H1 (cell line): ENCODE measurements around the gene APOL2. TPM values are rescaled to one million over a fixed set of nuclear protein-coding genes. Genes with fewer than 3 reads are reported as not detected.

Experiments used
- CTCF ChIA-PET: fragments of 300-600 bp; sonication (Branson Sonifier 250); formaldehyde crosslinking; loops from one replicate; lab custom pipeline; 2021; ENCODE audit not compliant: partially characterized antibody; lab: Charles Lee
- POLR2A ChIA-PET: fragments of 300-600 bp; sonication (Branson Sonifier 250); formaldehyde crosslinking; loops from one replicate; lab custom pipeline; 2021; ENCODE audit warnings: inconsistent platforms; ENCODE audit not compliant: partially characterized antibody; lab: Charles Lee
- DNase-seq, 2 experiments: peaks; one replicate each; pipeline versions ENCODE4 v3.0.0 to v3.0.0-alpha.2; 2010 to 2022; ENCODE audit warnings: low spot score in 2 of 2, low read depth in 1 of 2, mixed read lengths in 1 of 2
- FAIRE-seq: peaks from 2 replicates; lab custom pipeline; 2011; peaks lifted over from hg19 to GRCh38; lab: Jason Lieb, UNC
- H2AFZ ChIP-seq: 2 replicates; pipeline ENCODE4 v1.8.1; 2012; ENCODE audit warnings: low read length, inconsistent platforms
- H2AK5ac ChIP-seq: 2 replicates; pipeline ENCODE4 v1.6.1; 2013; ENCODE audit warnings: low read depth, low read length
- H2BK120ac ChIP-seq: replicated peaks from 2 replicates; pipeline ENCODE3; 2013; ENCODE audit warnings: low read depth, low read length, inconsistent platforms
- H2BK12ac ChIP-seq: 2 replicates; pipeline ENCODE4 v1.6.1; 2013; ENCODE audit warnings: low read depth, low read length
- H2BK15ac ChIP-seq: 2 replicates; pipeline ENCODE4 v1.6.1; 2013; ENCODE audit warnings: low read length
- H2BK20ac ChIP-seq: 2 replicates; pipeline ENCODE4 v1.6.1; 2013; ENCODE audit warnings: low read length
- H2BK5ac ChIP-seq: 2 replicates; pipeline ENCODE4 v1.6.1; 2013; ENCODE audit warnings: low read depth, low read length
- H3K14ac ChIP-seq: 2 replicates; pipeline ENCODE4 v1.6.1; 2013; ENCODE audit warnings: inconsistent platforms; ENCODE audit not compliant: insufficient read length
- H3K18ac ChIP-seq: 2 replicates; pipeline ENCODE4 v1.6.1; 2013; ENCODE audit warnings: low read length; ENCODE audit errors: extremely low read depth
- H3K23ac ChIP-seq: 2 replicates; pipeline ENCODE4 v1.6.1; 2013; ENCODE audit warnings: inconsistent platforms; ENCODE audit not compliant: insufficient read length
- H3K23me2 ChIP-seq: 2 replicates; pipeline ENCODE4 v1.6.1; 2013; ENCODE audit warnings: low read depth, low read length
- H3K27ac ChIP-seq: 2 replicates; pipeline ENCODE4 v1.6.1; 2011; ENCODE audit warnings: low read depth, low read length, inconsistent platforms
- H3K27me3 ChIP-seq, 4 experiments: replicated peaks in 1 of 4; 1 replicate in 1 of 4; 2 replicates in 3 of 4; pipeline versions ENCODE4 v1.6.1 to v1.8.1; 2011 to 2013; ENCODE audit warnings: low read length in 3 of 4, mild to moderate bottlenecking in 3 of 4, inconsistent platforms in 2 of 4, mixed read lengths in 2 of 4, moderate library complexity in 1 of 4; ENCODE audit not compliant: control insufficient read depth in 3 of 4, insufficient read depth in 3 of 4; ENCODE audit errors: extremely low read depth in 1 of 4
- H3K36me3 ChIP-seq, 4 experiments: 2 replicates each; pipeline versions ENCODE4 v1.6.1 to v1.8.1; 2011 to 2013; ENCODE audit warnings: mild to moderate bottlenecking in 4 of 4, low read length in 3 of 4, moderate library complexity in 2 of 4, control low read depth in 1 of 4, inconsistent platforms in 1 of 4; ENCODE audit not compliant: insufficient read depth in 4 of 4, control insufficient read depth in 2 of 4
- H3K4ac ChIP-seq: replicated peaks from 2 replicates; pipeline ENCODE3; 2013; ENCODE audit warnings: low read length, low read depth, mixed read lengths, inconsistent platforms; ENCODE audit not compliant: insufficient read length
- H3K4me1 ChIP-seq, 4 experiments: replicated peaks in 1 of 4; 1 replicate in 1 of 4; 2 replicates in 3 of 4; pipeline versions ENCODE4 v1.6.1 to v1.8.1; 2011 to 2013; ENCODE audit warnings: low read length in 3 of 4, inconsistent platforms in 2 of 4, mixed read lengths in 1 of 4; ENCODE audit not compliant: insufficient read depth in 4 of 4, control insufficient read depth in 3 of 4
- H3K4me2 ChIP-seq, 2 experiments: 2 replicates each; pipeline versions ENCODE4 v1.6.1 to v1.8.1; 2011 to 2013; ENCODE audit warnings: low read depth in 2 of 2, low read length in 2 of 2, control low read depth in 1 of 2, inconsistent platforms in 1 of 2, mild to moderate bottlenecking in 1 of 2; ENCODE audit not compliant: insufficient read depth in 1 of 2
- H3K4me3 ChIP-seq, 4 experiments: fragments of 200-600, 300-600 bp in 1 of 4; sonication (generic), shearing (Covaris generic), sonication (Bioruptor Twin) in 1 of 4; 2 replicates each; pipeline versions ENCODE4 v1.5.1 to v1.8.1; 2011 to 2016; ENCODE audit warnings: low read length in 4 of 4, low read depth in 3 of 4, control low read depth in 2 of 4, inconsistent platforms in 2 of 4, mild to moderate bottlenecking in 2 of 4, mixed read lengths in 1 of 4, moderate library complexity in 1 of 4; ENCODE audit not compliant: insufficient read depth in 2 of 4; ENCODE audit errors: extremely low read depth in 1 of 4
- H3K56ac ChIP-seq: replicated peaks from 2 replicates; pipeline ENCODE3; 2013; ENCODE audit warnings: low read depth, mild to moderate bottlenecking, mixed read lengths, low read length, inconsistent platforms; ENCODE audit not compliant: insufficient read length
- H3K79me1 ChIP-seq: 2 replicates; pipeline ENCODE4 v1.6.1; 2013; ENCODE audit warnings: low read depth, low read length, control low read depth
- H3K79me2 ChIP-seq, 2 experiments: 2 replicates each; pipeline versions ENCODE4 v1.6.1 to v1.8.1; 2012 to 2013; ENCODE audit warnings: low read length in 2 of 2, mild to moderate bottlenecking in 2 of 2, inconsistent platforms in 1 of 2; ENCODE audit not compliant: insufficient read depth in 2 of 2, control insufficient read depth in 1 of 2
- H3K9ac ChIP-seq, 4 experiments: replicated peaks in 1 of 4; 1 replicate in 1 of 4; 2 replicates in 3 of 4; pipeline versions ENCODE4 v1.6.1 to v1.8.1; 2011 to 2013; ENCODE audit warnings: low read depth in 3 of 4, low read length in 3 of 4, control low read depth in 2 of 4, mild to moderate bottlenecking in 2 of 4, moderate library complexity in 2 of 4, inconsistent platforms in 1 of 4; ENCODE audit errors: extremely low read depth in 1 of 4
- H3K9me3 ChIP-seq, 2 experiments: 2 replicates each; pipeline versions ENCODE4 v1.6.1 to v1.8.1; 2012 to 2013; ENCODE audit warnings: mild to moderate bottlenecking in 2 of 2, moderate library complexity in 2 of 2, control low read depth in 1 of 2, inconsistent platforms in 1 of 2, low read depth in 1 of 2, low read length in 1 of 2, mixed read lengths in 1 of 2; ENCODE audit not compliant: insufficient read depth in 2 of 2
- H4K20me1 ChIP-seq, 2 experiments: replicated peaks in 1 of 2; 2 replicates each; pipeline versions ENCODE3 to v1.8.1; 2011 to 2013; ENCODE audit warnings: inconsistent platforms in 2 of 2, low read length in 2 of 2, mild to moderate bottlenecking in 1 of 2; ENCODE audit not compliant: insufficient read depth in 2 of 2, control insufficient read depth in 1 of 2
- H4K5ac ChIP-seq: 2 replicates; pipeline ENCODE4 v1.6.1; 2013; ENCODE audit warnings: low read length, low read depth, mixed read lengths, inconsistent platforms; ENCODE audit not compliant: insufficient read length
- H4K8ac ChIP-seq: 2 replicates; pipeline ENCODE4 v1.8.0; 2013; ENCODE audit warnings: mild to moderate bottlenecking, moderate library complexity, low read length, inconsistent platforms; ENCODE audit not compliant: insufficient read depth; ENCODE audit errors: extremely low read depth
- H4K91ac ChIP-seq: replicated peaks from 2 replicates; pipeline ENCODE3; 2013; ENCODE audit warnings: low read length, mixed read lengths, inconsistent platforms; ENCODE audit not compliant: insufficient read length
- ATF2 ChIP-seq: IDR thresholded peaks from 2 replicates; pipeline ENCODE4 v1.6.1; 2012; ENCODE audit warnings: low read length, inconsistent platforms
- RBBP5 ChIP-seq: IDR thresholded peaks from 2 replicates; pipeline ENCODE4 v1.7.1; 2012; ENCODE audit warnings: low read depth, mild to moderate bottlenecking, inconsistent platforms, low read length, moderate library complexity, borderline replicate concordance
- SP1 ChIP-seq: IDR thresholded peaks from 2 replicates; pipeline ENCODE4 v1.6.1; 2011; ENCODE audit warnings: low read depth, low read length
- WGBS, 2 experiments: shearing (Covaris generic) in 1 of 2; methylation state at CpG; one replicate each; pipeline versions ENCODE4 v1.1.6 to v1.1.7; 2013 to 2015; ENCODE audit warnings: low lambda C conversion rate in 2 of 2, mixed read lengths in 2 of 2, inconsistent platforms in 1 of 2, low coverage in 1 of 2, missing lambda C conversion rate in 1 of 2; ENCODE audit not compliant: insufficient replicate concordance in 2 of 2, insufficient coverage in 1 of 2, insufficient read length in 1 of 2; ENCODE audit errors: extremely low coverage in 1 of 2, missing lambda C conversion rate in 1 of 2; 5-methylcytosine and 5-hydroxymethylcytosine counted together
- polyA plus RNA-seq, 7 experiments: library from polyadenylated mRNA; depleted of rRNA in 3 of 7; stranded (reverse) in 5 of 7; unstranded in 2 of 7; fragments of >200 nt in 5 of 7; fragments of 200-250 nt in 2 of 7; gene quantifications; 1 replicate in 5 of 7; 2 replicates in 1 of 7; 4 replicates in 1 of 7; pipeline versions ENCODE4 v1.2.1 to v1.2.3, GENCODE V29; 2011 to 2013; ENCODE audit warnings: missing spikeins in 2 of 7, mixed read lengths in 2 of 7
- total RNA-seq: library from RNA; stranded (reverse); fragmentation: NEBNext Ultra II Directional; extraction: Animal tissue kit (Norgen Biotek cat#: 25700); gene quantifications from 2 replicates; pipeline ENCODE4 v1.2.1, GENCODE V29; 2021
- TF ChIP-seq, protein P1 (sequence below), 3 experiments: IDR thresholded peaks; 1 replicate in 2 of 3; 2 replicates in 1 of 3; pipeline versions ENCODE4 v1.5.1 to v1.6.1; 2011; ENCODE audit warnings: low read length in 3 of 3, mild to moderate bottlenecking in 3 of 3, inconsistent platforms in 2 of 3, low read depth in 1 of 3, moderate library complexity in 1 of 3; ENCODE audit not compliant: insufficient read depth in 1 of 3; ENCODE audit errors: control extremely low read depth in 1 of 3

Gene APOL2
- total and polyA plus RNA-seq, 2 of the 8 experiments (the other 6 are each of a cell fraction or from before 2014, with no cell fraction given): 8.1 to 11.0 TPM

- H4K91ac ChIP-seq: no peak overlapping the region
- H4K8ac ChIP-seq: peak overlapping the region; percentile 28
- H2BK20ac ChIP-seq: no peak overlapping the region
- peaks cover 0 to 3% (median 0%) of the 10 kb centered on the region in 4 experiments; a peak in 3 of 7 replicates for H3K4me1 ChIP-seq
- H3K56ac ChIP-seq: no peak overlapping the region
- no peaks in the 10 kb centered on the region for H3K27me3 ChIP-seq
- DNase-seq (no peak), FAIRE-seq (no peak)
- no peaks in the 10 kb centered on the region for H3K79me1 ChIP-seq
- POLR2A ChIA-PET: no interaction called here
- peaks cover 0 to 9% of the 10 kb centered on the region in 2 experiments for H4K20me1 ChIP-seq
- H2BK15ac ChIP-seq: no peak overlapping the region
- H3K79me2 ChIP-seq: no peaks in the 10 kb centered on the region
- no peak overlapping the region for H2AFZ ChIP-seq
- H3K9ac ChIP-seq: no peak overlapping the region
- 92% methylated on average over 8 of the region's 21 CpGs; no CpG with 5 or more reads in 1 of the 2 experiments for WGBS, 2 experiments
- no peak overlapping the region for H3K4me3 ChIP-seq
- no peak overlapping the region for H2BK120ac ChIP-seq
- H3K23ac ChIP-seq: no peak overlapping the region
- H3K4me2 ChIP-seq: no peak overlapping the region
- H4K5ac ChIP-seq: no peak overlapping the region
- peaks cover 48 to 76% (median 70%) of the 10 kb centered on the region in 4 experiments for H3K36me3 ChIP-seq
- H2AK5ac ChIP-seq: no peak overlapping the region
- H2BK12ac ChIP-seq: no peak overlapping the region
- no peaks in the 10 kb centered on the region for H3K9me3 ChIP-seq
- H3K4ac ChIP-seq: no peak overlapping the region
- H3K23me2 ChIP-seq: no peaks in the 10 kb centered on the region
- no peak overlapping the region; the same call in 1 of the 2 replicates for H2BK5ac ChIP-seq
- no peak overlapping the region for H3K18ac ChIP-seq
- H3K27ac ChIP-seq: 0 out of 2 replicates have a peak overlapping the region, but pooled peaks have one; percentile 49
- H3K14ac ChIP-seq: no peak overlapping the region
- CTCF ChIA-PET: interaction anchor here (0.5 to 8.0 kb wide), 34 partner anchors 9 to 222 kb away, joined by 3 to 159 read pairs (median 4); partner anchors contain the start of genes APOL2 and FOXRED2
- TF ChIP-seq, protein P1, sequence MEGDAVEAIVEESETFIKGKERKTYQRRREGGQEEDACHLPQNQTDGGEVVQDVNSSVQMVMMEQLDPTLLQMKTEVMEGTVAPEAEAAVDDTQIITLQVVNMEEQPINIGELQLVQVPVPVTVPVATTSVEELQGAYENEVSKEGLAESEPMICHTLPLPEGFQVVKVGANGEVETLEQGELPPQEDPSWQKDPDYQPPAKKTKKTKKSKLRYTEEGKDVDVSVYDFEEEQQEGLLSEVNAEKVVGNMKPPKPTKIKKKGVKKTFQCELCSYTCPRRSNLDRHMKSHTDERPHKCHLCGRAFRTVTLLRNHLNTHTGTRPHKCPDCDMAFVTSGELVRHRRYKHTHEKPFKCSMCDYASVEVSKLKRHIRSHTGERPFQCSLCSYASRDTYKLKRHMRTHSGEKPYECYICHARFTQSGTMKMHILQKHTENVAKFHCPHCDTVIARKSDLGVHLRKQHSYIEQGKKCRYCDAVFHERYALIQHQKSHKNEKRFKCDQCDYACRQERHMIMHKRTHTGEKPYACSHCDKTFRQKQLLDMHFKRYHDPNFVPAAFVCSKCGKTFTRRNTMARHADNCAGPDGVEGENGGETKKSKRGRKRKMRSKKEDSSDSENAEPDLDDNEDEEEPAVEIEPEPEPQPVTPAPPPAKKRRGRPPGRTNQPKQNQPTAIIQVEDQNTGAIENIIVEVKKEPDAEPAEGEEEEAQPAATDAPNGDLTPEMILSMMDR (IDR thresholded peaks at IDR 0.05; ENCODE audit: control extremely low read depth in 1 of 3, insufficient read depth in 1 of 3, low read depth in 1 of 3, low read length in 3 of 3): no peak
- TF ChIP-seq SP1 (no peak), ATF2 (no peak), RBBP5 (no peak)
These were observed 46.2 kb upstream of the APOL2 start for GRCh38 chr22:36285545-36285944.
